A549 (cell line): Measurements from ENCODE around the gene POLE2.

Experiments
- MYC ChIP-seq: IDR thresholded peaks from 2 replicates; pipeline ENCODE4 v1.6.1; 2012; ENCODE audit warnings: mild to moderate bottlenecking, inconsistent platforms, low read length, improper control_type of control experiment, borderline replicate concordance
- POLR2A ChIP-seq: IDR thresholded peaks from 2 replicates; pipeline ENCODE4 v1.6.1; 2012; ENCODE audit warnings: mild to moderate bottlenecking, low read length
- TF ChIP-seq, protein P1 (sequence below): fragments of 250-450 bp; sonication (Bioruptor Pico); IDR thresholded peaks from 2 replicates; pipeline ENCODE4 v1.5.0; 2021; ENCODE audit warnings: mild to moderate bottlenecking, moderate library complexity, borderline replicate concordance
- TF ChIP-seq, protein P2 (sequence below): fragments of >200 bp; sonication (Bioruptor Twin); formaldehyde crosslinking; IDR thresholded peaks from 3 replicates; pipeline ENCODE4 v1.5.1; 2016

DNA sequence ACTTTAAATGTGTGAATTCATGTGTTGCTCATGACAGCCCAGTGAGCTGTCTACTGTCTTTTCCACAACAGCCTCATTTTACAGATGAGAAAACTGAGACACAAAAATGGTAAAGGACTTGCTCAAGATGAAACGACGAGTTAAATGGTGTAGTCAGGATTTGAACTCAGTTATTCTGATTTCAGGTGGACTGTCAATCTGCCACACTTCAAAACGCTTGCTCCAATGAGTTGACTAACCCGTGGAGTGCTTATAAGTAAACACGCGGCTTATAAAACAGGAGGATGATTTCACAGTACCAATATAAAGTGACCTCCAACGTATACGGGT is 652 bp upstream of the POLE2 start:
- TF ChIP-seq POLR2A (no peak), MYC (no peak)
- TF ChIP-seq, protein P1, sequence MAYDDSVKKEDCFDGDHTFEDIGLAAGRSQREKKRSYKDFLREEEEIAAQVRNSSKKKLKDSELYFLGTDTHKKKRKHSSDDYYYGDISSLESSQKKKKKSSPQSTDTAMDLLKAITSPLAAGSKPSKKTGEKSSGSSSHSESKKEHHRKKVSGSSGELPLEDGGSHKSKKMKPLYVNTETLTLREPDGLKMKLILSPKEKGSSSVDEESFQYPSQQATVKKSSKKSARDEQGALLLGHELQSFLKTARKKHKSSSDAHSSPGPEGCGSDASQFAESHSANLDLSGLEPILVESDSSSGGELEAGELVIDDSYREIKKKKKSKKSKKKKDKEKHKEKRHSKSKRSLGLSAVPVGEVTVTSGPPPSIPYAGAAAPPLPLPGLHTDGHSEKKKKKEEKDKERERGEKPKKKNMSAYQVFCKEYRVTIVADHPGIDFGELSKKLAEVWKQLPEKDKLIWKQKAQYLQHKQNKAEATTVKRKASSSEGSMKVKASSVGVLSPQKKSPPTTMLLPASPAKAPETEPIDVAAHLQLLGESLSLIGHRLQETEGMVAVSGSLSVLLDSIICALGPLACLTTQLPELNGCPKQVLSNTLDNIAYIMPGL (CRISPR knock-in tag) = no peak
- TF ChIP-seq, protein P2, sequence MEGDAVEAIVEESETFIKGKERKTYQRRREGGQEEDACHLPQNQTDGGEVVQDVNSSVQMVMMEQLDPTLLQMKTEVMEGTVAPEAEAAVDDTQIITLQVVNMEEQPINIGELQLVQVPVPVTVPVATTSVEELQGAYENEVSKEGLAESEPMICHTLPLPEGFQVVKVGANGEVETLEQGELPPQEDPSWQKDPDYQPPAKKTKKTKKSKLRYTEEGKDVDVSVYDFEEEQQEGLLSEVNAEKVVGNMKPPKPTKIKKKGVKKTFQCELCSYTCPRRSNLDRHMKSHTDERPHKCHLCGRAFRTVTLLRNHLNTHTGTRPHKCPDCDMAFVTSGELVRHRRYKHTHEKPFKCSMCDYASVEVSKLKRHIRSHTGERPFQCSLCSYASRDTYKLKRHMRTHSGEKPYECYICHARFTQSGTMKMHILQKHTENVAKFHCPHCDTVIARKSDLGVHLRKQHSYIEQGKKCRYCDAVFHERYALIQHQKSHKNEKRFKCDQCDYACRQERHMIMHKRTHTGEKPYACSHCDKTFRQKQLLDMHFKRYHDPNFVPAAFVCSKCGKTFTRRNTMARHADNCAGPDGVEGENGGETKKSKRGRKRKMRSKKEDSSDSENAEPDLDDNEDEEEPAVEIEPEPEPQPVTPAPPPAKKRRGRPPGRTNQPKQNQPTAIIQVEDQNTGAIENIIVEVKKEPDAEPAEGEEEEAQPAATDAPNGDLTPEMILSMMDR = no peak
